Activated CD8-positive, alpha-beta memory T cell treated with anti-CD3 and anti-CD28 coated beads, Interleukin-2, amount 50 U/mL, for 48 hours (primary cell): Measurements from ENCODE around the gene FGF18.
"Not testable (repeated sequence)": the region's sequence is repeated elsewhere in the genome, so short reads cannot be mapped to it uniquely, and the experiment has no call there.

Source experiments
- DNase-seq: peaks from one replicate; pipeline ENCODE4 v3.0.0-alpha.2; 2020

The FGF18 gene

GRCh38 chr5:171476701-171477100, 57.3 kb downstream of the FGF18 start:
- DNase-seq, result no peak

GRCh38 chr5:171477101-171477500, 57.7 kb downstream of the FGF18 start:
- no peak for DNase-seq

- DNase-seq, result no peak
Observed at GRCh38 chr5:171477666-171478065, 58.2 kb downstream of the FGF18 start.

DNA sequence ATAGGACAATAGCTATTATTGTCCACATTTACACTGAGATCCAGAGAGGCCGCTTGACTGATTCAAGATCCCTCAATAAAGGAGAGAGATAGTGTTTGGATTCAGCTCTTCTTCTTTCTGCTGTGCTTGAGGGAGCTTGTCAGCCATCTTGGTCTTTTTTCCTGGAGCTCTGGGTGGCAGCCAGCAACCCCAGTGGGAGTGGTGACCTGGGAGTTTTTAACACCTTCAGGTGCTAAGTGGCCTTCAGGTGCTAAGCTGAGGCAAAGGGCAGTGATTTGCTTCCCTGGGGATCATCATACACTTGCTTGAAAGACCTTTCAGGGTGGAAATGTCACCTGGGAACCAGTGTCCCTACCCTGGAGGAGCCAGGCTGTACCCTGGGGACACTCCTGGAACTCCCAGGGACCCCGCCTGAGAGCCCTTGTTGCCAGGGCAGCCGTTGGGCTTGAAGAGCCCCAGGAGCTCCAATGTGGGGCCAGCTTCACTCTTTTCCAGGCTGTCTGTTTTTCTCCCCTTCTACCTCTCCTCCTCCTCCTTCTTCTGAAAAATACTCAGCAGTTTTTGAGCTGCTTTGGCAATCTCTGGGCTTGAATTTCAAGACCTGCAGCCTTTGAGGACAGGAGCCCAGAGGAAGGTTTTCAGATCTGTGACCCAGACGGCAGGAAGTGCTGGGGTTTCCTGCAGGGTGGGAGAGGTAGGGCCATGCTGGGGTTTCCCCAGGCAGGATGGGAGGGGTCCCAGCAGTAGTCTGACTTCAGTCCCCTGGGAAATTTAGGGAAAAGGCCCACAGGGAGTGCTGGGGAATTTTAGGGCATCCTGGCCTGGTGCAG, 59.7 kb downstream of the FGF18 start:
- no peak for DNase-seq

GRCh38 chr5:171479776-171480125, 60.3 kb downstream of the FGF18 start:
- DNase-seq, result no peak

DNA sequence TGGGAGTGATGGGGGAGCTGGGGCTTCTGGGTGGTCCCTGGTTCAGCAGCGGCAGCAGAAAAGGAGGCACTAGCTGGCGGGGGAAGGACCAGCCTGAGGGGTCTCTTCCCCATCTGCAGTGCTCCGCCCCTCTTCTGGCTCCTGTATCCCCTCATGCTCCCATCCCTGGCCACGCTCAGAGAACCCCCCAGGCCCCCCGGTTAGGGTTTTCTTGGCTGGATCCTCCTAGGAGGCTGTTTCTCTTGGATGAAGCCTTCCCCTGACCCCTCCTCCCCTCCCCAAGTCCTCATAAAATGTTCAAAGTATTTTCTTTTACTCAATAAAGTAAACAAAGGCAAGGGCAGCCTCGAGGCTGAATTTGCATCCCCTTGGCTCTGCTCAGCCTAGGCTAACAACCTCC, 60.8 kb downstream of the FGF18 start:
- DNase-seq, result no peak

GRCh38 chr5:171481571-171482433, 62.4 kb downstream of the FGF18 start:
- no peak for DNase-seq

DNA sequence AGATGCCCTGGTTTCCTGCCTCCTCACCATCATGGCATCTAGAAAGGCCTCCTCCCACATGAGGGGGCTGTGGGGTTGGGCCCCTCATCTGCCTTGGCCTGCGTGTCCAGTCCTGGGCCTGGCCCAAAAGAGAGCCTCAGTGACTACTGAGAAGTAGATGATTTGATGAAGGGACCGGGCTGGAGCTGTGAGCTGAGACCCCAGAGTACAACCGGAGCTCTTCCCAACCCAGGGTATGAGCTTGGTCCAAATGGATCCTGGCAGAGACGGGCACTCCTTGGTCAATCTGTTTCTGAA, 62.9 kb downstream of the FGF18 start:
- DNase-seq, result no peak

GRCh38 chr5:171483551-171484135, 64.2 kb downstream of the FGF18 start:
- no peak for DNase-seq

DNA sequence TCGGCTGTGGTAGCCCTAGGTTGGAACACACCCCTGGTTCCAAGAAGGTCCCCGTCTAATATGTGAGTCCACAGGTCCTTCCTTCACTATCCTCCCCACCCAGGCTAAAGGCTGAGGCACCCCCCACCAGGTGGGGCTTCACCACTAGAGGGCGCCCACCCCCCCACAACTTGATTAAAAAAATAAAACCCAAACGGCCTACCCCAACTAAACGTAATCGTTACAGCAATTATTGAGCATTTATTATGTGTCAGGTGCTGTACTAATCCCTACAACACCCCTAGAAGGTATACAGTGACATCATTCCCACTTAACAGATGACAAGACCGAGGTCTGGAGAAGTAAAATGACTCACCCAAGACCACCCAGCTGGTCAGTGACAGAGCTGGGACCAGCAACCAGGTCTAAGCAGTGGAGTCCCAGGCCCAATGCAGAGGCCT, 65.0 kb downstream of the FGF18 start:
- peak; percentile 83 for DNase-seq

GRCh38 chr5:171485668-171486067, 66.2 kb downstream of the FGF18 start:
- DNase-seq, result no peak

GRCh38 chr5:171486613-171487012, 67.2 kb downstream of the FGF18 start:
- DNase-seq, result no peak

GRCh38 chr5:171488876-171489275, 69.4 kb downstream of the FGF18 start:
- DNase-seq, result no peak

DNA sequence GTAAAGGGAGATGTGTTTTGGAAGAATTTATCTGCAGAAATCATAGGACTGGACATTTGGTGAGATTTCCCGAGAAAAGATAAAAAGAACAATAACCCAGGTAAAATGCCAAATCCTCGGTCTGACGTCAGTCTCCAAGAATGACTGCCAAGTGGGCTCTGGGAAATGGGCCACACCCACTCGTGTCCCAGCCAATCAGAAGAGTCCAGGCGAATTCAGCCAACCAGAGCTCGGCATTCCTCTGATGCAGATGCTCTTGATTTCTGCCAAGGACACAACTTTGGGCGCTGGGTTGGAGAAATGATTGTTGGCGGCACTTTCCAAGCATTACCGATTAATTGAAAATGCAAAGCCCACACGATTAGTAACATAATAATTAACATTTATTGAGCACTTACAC, 73.3 kb downstream of the FGF18 start:
- DNase-seq, result no peak

- no peak for DNase-seq
Observed at GRCh38 chr5:171493646-171494393, 74.4 kb downstream of the FGF18 start.

- no peak for DNase-seq
Observed at GRCh38 chr5:171494452-171495121, 75.1 kb downstream of the FGF18 start.

DNA sequence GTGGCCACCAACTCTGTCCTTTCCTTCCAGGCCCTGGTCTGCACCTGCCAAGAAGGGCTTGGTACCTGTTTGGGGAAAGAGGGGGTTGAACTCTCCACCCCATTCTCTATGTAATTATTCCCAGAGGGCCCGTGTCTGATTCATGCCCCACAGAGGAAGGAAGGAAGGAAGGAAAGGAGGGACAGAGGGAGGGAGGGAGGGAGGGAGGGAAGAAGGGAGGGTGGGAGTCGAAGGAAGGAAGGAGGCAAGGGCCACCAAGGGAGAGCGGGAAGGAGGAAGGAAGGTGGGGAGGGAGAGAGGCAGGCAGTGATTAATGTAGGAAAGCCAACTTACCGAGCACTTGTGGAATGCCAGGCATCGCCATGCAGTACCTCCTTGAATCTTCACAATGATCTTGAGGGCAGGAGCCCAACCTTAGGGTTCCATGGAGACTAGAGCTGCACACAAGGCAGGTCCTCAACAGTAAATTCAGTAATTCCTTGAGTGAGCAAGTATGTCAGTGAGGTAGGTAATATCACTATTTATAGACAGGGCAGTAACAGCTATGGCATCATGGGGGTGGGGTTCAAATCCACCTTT, 75.8 kb downstream of the FGF18 start:
- no peak for DNase-seq

GRCh38 chr5:171496456-171496855, 77.0 kb downstream of the FGF18 start:
- no peak for DNase-seq

DNA sequence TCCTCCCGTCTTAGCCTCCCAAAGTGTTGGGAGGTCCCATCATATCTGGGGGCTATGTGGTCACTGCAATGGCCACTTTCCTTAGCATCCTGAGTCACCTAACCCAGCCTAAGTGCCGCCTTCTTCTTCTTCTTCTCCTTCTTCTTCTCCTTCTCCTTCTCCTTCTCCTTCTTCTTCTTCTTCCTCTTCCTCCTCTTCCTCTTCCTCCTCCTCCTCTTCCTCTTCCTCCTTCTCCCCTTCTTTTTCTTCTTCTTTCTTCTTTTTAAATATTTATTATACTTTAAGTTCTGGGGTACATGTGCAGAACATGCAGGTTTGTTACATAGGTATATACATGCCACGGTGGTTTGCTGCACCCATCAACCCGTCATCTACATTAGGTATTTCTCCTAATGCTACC, 78.0 kb downstream of the FGF18 start:
- DNase-seq, result not testable (repeated sequence)

DNA sequence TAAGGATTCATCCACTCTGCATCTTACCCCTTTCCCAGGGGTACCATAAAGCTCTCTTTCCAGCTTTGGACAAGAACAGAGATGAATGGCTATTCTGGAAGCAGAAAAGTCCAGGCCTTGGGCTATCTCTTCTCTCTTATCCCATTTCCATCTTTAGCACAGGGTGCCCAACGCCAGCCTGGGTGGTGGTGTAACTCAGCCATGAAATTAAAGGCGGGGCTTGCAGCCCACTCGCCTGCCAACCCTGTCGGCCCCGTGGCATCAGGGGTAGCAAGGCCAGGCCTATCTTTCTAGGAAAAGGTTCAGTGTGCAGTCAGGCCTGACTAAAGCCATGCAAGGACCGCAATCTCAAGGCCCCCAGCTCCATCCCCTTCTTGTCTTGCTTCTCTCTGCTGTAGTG, 78.7 kb downstream of the FGF18 start:
- no peak for DNase-seq

- no peak for DNase-seq
Observed at GRCh38 chr5:171499611-171500010, 80.2 kb downstream of the FGF18 start.

- DNase-seq, result no peak
Observed at GRCh38 chr5:171505473-171506043, 86.1 kb downstream of the FGF18 start.
